Prostate gland (tissue), 2 donors: ENCODE measurements around the gene DRGX.

ENCODE experiments used
- POLR2A ChIP-seq: fragments of 450-650 bp; IDR thresholded peaks from one replicate; pipeline ENCODE4 v1.6.1; 2016; ENCODE audit warnings: antibody characterized with exemption, mild to moderate bottlenecking
- POLR2AphosphoS5 ChIP-seq: sonication (generic); formaldehyde crosslinking; IDR thresholded peaks from one replicate; pipeline ENCODE4 v1.6.1; 2017; ENCODE audit warnings: antibody characterized with exemption
- TF ChIP-seq, protein P1 (sequence below), 4 experiments: fragments of 200-600 bp in 2 of 4; fragments of 450-650 bp in 2 of 4; sonication (generic) in 2 of 4; IDR thresholded peaks; 1 replicate in 3 of 4; 2 replicates in 1 of 4; pipeline ENCODE4 v1.5.1; 2016 to 2019; ENCODE audit warnings: antibody characterized with exemption in 4 of 4, mild to moderate bottlenecking in 2 of 4, moderate library complexity in 2 of 4

DNA sequence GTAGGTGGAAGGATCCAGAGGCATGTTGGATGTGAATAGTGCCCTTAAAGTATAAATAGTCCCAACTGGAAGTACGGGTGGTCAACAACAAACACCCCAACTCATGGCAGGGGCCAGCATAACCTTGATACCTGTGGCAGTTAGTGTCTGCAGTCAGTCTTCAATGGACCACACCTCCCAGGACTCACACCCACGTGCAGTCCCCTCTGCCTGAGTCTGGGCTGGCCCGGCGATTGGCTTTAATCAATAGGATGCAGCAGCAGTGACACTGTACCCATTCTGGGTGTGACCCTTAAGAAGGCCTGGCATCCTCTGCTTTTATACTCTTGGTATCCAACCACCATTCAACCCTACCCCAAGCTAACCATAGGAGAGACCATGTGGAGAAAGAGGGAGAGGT is 18.6 kb downstream of the DRGX start:
- TF ChIP-seq POLR2A = no peak
- TF ChIP-seq, protein P1, sequence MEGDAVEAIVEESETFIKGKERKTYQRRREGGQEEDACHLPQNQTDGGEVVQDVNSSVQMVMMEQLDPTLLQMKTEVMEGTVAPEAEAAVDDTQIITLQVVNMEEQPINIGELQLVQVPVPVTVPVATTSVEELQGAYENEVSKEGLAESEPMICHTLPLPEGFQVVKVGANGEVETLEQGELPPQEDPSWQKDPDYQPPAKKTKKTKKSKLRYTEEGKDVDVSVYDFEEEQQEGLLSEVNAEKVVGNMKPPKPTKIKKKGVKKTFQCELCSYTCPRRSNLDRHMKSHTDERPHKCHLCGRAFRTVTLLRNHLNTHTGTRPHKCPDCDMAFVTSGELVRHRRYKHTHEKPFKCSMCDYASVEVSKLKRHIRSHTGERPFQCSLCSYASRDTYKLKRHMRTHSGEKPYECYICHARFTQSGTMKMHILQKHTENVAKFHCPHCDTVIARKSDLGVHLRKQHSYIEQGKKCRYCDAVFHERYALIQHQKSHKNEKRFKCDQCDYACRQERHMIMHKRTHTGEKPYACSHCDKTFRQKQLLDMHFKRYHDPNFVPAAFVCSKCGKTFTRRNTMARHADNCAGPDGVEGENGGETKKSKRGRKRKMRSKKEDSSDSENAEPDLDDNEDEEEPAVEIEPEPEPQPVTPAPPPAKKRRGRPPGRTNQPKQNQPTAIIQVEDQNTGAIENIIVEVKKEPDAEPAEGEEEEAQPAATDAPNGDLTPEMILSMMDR (IDR thresholded peaks at IDR 0.05) = no peak
- no peak for TF ChIP-seq POLR2AphosphoS5
